Omental fat pad (tissue), 4 donors: Measurements from ENCODE around the gene KRTAP12-4. TPM values are rescaled to one million over a fixed set of nuclear protein-coding genes. Genes with fewer than 3 reads are reported as not detected.
"Not testable (repeated sequence)": the region's sequence is repeated elsewhere in the genome, so short reads cannot be mapped to it uniquely, and the experiment has no call there.

Experiments used
- ATAC-seq: fragments of 150-250 bp; one replicate; pipeline ENCODE4 v1.9.1; 2016; ENCODE audit warnings: mild to moderate bottlenecking, moderate library complexity; ENCODE audit not compliant: low FRiP score
- DNase-seq: peaks from one replicate; pipeline ENCODE4 v3.0.0-alpha.2; 2019; ENCODE audit warnings: low spot score
- CTCF ChIP-seq, 3 donors: fragments of 450-650 bp; IDR thresholded peaks; one replicate each; pipeline ENCODE4 v1.5.1; 2016 to 2017; ENCODE audit warnings: antibody characterized with exemption in 3 of 3, mild to moderate bottlenecking in 3 of 3, moderate library complexity in 2 of 3
- total RNA-seq, 4 donors: library from RNA; depleted of rRNA; stranded (reverse); fragments of >200 nt; gene quantifications; one replicate each; pipeline ENCODE4 v1.1.0, GENCODE V29; 2016

KRTAP12-4 gene
- total RNA-seq, 4 donors from 2014 or later: not detected

- DNase-seq (no peak), ATAC-seq (no peak)
- no peak for TF ChIP-seq CTCF (IDR thresholded peaks at IDR 0.05)
These were observed 40.7 kb upstream of the KRTAP12-4 start for GRCh38 chr21:44695184-44695583.

- DNase-seq (no peak), ATAC-seq (no peak)
- TF ChIP-seq CTCF (IDR thresholded peaks at IDR 0.05): no peak
These were observed 40.3 kb upstream of the KRTAP12-4 start for GRCh38 chr21:44694776-44695175.

GRCh38 chr21:44692798-44693512, 38.5 kb upstream of the KRTAP12-4 start:
- TF ChIP-seq CTCF (IDR thresholded peaks at IDR 0.05): no peak
- DNase-seq (no peak), ATAC-seq (no peak)

DNA sequence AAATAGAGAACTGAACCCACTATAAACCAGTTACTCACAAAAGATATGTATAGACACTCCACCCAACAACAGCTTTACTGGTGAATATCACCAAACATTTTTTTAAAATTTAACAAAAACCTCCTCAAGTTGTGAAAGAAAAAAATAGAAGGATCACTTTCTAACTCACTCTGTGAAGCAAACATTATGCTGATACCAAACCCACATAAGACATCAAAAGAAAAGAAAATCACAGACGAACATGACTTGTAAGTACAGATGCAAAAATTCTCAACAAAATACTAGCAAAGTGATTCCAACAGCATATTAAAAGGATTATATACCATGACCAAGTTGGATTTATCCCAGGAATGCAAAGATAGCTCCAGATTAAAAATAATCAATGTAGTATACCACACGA, 37.2 kb upstream of the KRTAP12-4 start:
- DNase-seq: no peak
- no peak for TF ChIP-seq CTCF (IDR thresholded peaks at IDR 0.05)
- ATAC-seq: no peak

DNA sequence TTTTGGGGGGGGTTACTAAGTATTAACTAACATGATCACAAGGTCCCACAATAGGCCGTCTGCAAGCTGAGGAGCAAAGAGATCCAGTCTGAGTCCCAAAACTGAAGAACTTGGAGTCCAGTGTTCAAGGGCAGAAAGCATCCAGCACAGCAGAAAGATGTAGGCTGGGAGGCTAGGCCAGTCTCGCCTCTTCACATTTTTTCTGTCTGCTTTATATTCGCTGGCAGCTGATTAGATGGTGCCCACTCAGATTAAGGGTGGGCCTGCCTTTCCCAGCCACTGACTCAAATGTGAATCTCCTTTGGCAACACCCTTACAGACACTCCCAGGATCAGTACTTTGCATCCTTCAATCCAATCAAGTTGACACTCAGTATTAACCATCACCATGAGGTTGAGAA, 35.3 kb upstream of the KRTAP12-4 start:
- ATAC-seq, DNase-seq: not testable (repeated sequence)

DNA sequence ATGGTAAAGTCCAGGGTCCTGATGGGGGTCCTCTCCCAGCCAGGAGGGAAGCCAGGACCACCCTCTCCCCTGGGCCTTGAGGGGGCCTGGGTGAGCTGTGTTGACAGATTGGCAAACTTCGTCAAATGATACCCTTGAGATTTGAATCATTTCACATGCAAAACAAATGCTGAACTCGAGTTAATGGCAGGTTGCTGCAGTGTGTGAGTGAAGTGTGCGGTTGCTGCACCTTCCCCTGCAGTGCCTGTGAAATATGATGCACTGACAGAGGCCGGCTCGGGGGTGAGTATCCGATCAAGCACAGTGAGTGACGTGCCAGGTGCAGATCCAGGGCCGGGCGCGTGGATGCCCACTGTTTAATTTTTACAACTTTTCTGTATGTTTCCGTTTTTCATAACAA, 33.2 kb upstream of the KRTAP12-4 start:
- ATAC-seq: no peak
- no peak for TF ChIP-seq CTCF (IDR thresholded peaks at IDR 0.05)
- no peak for DNase-seq

DNA sequence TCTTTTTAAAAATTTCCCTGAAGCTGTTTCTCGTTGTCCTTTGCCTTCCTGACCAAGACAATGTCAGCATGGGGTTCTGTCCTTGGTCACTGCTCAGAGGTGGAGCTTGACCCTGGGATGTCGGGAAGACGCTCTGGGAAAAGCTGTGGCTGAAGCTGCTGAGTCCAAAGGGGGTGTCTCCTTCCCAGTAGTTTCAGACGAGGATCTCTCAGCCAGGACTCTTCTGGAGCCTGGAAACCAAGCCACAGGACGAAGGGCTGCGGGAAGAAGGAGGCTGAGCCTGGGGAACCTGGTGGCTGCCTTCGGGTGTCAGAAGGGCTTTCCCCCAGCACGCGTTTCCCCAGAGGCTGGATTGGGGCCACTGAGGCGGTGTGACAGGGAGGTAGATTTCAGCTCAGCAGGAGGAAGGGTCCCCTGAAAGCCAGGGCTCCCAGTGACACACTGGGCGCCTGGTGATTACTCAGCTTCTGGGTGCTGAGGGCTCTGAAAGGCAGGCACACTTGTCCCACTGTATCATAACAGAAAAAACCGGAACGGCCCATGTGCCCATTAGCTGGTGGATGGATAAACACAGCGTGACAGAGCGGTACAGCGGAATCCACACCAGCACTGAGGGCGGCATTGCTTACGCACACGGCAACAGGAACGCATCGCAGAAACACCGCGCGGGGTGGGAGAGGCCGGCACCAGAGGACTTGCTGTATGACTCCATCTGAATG, 32.5 kb upstream of the KRTAP12-4 start:
- TF ChIP-seq CTCF (IDR thresholded peaks at IDR 0.05): no peak
- ATAC-seq: no peak
- no peak for DNase-seq
